HG03139 (cell line): ENCODE measurements around the gene SDR39U1.

ENCODE experiments used
- ATAC-seq: cut with Tn5 transposase; IDR thresholded peaks from one replicate; pipeline ENCODE4 v1.9.1; 2021; ENCODE audit not compliant: unreplicated experiment

The SDR39U1 gene

DNA sequence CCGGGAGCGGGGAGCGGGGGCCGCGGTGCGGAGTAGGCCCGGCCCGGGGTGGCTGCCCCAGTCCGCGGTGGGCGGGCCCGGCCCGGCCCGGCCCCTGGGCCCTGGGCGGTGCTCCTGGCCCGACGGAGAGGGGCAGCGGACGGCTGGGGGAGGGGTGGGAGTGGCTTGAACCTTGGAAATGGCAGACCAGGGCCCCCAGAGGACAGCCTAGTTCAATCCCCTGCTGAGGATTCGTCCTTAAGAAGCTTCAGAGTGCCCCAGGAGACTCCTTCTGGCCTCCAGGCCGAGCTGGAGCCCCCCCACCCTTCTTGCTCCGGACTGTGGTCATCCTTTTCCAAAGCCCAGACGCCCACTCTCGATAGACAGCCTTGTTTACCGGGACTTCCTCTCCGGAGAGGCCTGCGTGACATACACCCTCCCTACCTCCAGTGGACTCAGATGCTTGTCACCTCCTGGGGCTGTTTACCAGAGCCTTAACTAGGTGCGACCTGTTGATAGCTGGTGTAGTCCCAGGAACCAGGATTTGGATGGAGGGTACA, 12.4 kb downstream of the SDR39U1 start:
- ATAC-seq: peak; percentile 47

DNA sequence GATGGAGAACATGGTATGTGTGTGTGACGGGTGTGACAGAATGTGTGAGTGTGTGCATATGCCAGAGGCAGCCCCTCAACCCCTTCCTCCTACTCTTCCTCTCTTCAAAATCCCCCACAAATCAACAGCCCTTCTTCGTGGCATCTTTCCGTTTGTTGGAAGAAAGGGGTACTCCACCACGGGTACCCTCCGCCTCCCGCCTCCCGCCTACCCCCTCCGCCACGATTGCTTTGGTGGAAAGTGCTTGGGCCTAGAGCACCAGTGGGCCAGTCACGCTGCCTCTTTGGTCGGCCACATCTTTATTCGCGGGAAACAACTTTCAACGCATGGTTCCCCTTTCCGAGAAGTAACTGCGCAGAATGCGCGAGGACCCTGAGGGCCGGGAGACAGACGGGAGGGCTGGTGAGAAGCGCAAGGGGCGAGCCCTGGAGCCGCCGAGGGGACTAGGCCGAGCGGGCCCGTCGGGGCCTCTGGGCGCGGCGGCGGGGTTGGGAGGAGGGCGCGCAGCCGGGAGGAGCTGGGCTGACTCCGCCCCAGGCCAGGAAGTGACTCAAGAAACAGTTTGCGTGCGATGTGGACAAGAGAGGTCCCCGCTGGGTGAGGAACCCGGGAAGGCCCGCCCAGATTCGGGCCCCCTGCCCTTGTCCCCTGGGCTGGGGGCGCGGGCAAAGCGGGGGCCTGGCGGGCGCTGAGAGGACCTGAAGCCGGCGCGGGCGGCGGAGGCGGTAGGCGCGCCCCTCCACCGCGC, 13.0 kb downstream of the SDR39U1 start, which contains the start of the genes CBLN3 and KHNYN:
TSS of gene CBLN3 (minus strand) at position 274 of the 748 bp plus-strand sequence. CDS start 614 bp downstream, outside the sequence.
TSS of gene KHNYN (plus strand) at position 560 of the 748 bp plus-strand sequence. CDS start 777 bp downstream, outside the sequence.
- peak; percentile 79 for ATAC-seq

DNA sequence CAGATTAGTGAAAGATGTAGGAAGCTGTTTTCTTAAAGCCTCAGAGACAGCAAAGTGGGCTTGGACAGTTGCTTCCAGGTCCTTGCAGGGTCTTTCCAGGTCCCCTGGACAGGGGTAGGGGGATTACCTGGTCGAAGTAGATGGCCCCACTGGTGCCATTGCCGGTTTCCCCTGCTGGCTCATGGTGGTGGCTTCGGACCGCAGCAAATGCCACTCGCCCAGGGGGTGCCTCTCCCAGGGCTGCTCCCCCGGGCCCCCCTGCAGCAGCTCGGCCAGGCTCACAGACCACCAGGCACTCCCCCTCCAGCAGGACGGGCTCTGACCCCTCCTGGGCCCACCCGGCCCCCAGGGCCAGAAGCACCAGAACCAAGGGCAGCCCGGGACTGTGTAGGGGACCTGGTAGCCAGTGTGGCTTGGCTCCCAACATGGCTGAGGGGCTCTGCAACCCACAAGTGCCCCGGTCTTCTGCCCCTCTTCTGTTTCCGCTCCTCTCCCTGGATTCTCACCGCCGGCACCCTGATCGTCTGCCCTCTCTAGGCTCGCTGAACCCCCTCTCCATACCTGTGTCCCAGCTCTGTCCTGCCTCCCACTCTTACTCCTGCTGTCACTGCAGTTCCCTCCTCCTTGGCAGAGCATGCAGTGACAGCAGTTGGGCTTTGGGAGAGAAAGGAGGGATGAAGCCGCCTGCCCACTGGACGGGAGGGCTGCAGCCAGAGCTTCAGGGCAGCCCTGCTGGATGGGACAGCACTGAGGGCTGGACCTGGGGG, 13.8 kb downstream of the SDR39U1 start:
- no peak for ATAC-seq

DNA sequence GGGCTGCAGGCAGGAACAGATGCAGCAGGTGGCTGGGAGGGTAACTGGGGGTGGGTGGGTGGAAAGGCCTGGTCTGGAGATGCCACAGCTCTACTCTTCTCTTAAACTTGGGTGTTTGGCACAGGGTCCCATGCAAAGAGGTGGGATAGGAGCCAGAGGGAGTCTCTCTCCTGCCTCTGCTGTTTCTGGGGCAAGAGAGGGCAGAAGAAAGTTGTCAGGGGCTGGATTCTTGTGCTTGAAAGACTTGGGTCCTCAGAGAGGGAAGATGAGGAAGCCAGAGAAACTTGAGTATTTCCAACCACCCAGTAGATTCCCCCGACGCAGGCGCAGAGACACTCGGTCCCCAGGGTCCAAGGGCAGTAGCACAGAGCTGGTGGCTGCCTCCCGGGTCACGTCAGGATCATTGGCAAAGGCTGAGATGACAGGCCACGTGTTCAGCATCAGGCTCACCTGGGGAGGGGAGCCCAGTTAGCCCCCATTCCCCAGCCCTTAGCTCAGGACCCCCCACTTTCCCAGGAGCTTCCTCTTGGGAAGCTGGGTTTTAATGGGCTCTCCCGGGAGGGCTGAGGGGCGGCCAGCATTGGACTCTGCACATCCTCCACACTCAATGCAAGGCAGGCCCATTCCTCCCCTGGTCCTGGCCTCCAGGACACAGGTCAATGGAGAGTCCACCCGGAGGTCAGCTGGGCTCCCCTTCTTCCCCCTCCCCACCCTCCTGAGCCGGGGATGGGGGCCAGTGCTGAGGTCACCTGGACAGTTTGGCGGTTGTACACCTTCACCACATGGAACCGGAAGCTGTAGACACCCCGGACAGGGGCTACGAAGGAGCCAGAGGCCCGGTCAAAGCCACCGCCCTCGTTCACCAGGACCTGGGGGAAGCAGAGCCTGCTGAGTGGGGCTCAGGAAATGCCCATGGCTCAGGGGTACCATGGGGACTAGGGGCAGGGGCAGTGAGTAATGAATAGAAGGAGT, 14.8 kb downstream of the SDR39U1 start:
- ATAC-seq: no peak

DNA sequence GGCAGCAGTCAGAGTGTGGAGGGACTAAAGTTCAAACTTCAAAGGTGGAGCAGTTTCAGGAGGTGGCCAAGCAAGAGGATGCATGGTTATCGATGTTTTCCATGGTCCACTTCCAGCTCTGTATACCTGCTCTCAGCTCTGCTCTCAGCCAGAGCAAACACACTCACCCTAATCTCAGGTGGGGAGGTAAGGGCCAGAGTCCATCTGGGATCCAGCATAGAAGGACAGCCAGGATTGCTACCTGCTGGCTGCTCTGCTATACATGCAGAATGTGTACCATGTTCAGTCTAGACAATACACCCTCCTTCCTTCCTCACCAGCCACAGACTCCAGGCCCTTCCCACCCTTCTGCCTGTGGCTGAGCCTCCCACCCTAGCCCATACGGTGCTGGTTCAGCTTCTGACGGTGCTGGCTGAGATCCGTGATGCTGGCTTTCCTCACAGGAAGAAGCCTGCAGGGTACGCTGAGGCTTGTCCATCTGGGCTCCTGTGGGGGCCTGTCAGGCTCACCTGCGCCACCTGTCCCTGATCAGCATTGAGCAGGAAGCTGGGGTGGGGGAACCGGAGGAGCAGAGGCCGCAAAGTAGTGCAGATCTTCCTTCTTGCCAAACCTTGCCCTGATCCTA, 15.6 kb downstream of the SDR39U1 start:
- no peak for ATAC-seq

DNA sequence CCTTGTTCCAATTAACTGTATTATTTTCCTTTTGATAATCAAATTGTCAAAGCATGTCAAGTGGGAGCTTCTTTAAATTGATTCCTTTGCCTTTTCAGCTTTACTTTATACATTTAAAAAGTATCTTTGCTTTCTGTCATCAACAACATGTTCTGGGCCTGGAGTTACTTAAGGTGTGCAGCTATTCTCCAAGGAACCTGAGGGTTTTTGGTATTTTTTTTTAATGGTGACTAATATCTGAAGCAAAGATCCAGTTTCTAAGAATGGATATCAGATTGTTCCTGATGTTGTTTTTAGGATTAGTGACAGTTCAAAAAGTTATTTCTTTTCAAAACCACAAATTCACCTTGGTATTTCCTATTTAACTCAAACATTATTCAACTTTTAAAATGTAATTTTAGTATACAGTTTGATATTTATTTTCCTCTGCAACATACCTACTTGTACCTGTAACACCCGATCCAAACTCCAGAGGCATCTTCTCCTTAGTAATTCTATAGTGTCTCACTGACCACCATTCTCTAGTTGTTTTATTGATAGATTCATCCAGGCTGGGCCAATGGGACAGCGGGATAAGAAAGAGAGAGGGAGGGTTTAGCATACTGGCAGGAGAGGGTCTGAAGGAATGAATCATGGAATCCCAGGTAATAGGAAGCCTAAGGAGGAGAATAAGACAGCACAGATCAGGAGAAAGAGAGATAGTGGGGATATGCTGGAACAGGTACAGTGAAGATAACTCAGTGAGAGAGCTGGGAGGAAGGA, 16.2 kb downstream of the SDR39U1 start:
- ATAC-seq: no peak

DNA sequence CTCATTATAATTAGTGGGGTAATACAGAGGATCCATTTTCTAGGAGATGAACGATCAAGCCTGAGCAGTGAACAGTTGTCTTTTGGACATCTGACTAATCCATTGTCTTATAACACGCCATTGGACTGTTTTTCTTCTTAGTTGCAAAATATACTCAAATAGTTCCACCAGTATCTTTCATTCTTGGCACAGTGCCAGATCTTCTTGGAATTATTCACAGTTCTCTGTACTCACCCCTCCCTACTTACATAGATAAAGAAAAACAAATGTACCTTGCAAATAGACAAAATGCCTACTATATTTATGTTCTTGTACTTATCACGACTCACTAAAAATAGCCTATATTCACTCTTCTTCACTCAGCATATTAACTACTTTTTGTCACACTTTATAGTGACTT, 16.9 kb downstream of the SDR39U1 start:
- ATAC-seq: no peak

DNA sequence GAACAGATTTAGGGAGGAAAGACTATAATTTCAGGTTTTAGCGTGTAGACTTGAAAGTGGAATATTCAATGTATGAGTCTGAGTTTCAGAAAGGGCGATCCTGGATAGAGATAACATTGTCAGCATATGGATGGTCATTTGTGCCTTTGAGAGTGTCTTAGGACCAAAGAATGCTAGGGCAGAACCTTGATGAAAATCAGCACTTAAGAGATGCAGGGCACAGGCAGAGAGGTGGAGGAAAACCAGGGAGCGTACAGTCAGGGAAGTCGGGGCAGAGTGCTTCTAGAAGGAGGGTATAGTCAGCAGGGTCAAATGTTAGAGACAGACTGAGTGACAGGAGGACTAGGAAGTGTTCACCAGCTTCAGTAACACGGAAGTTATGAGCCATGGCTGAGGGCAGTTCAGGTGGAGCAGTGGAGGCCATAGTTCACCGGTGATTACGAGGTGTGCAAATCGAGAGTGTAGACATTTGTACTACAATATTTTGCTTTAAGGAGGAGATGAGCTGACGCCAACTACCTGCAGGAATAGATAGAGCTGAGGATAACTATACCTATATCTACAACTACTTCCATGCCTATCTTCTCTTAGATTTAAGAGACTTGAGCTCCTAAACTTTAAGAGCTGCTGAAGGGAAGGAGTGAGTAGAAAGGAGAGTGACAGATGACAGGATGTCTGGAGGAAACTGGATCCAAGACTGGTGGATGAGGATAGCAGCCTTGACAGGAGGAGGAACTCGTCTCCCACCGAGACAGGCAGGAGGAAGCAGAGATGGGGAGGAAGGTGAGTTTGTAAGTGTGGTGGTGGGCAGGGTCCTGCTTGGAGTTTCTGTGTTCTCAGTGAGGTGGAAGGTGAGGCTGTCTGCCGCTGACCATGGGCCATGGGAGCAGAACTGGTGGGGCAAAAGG, 19.6 kb downstream of the SDR39U1 start:
- no peak for ATAC-seq

DNA sequence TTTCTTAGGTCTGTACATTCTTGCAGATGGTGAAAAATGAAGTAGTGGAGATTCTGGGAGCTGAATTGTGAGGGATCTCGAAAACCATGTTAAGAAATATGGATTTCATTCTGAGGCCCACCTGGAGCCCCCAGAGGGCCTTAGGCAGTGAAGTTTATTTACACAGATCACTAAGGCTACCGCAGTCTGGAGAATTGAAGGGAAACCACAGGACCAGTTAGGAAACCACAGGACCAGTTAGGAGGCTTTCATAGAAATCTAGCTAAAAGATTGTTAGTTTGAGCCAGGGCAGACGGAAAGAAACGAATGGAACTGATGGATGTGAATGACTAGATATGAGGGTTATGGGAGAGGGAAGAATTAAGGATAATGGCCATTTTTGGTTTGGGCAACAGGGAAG, 20.3 kb downstream of the SDR39U1 start:
- ATAC-seq: no peak

DNA sequence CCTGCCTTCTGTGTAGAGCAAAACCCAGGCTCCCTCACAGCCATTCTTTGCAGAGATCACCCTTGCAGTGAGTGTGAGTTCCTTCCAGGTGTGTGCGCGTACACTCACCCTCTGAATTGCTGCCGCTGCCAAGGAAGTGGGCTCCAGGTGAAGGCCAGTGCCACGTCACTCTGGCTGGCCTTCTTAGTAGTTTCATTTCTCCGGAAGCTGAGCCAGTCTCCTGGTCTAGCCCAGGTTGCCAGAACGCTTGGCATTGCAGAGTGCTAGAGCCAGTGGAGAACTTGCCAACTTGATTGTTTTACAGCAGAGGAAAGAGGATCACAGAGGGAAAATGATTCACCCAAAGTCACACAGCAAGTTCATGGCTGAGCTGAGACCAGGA, 24.1 kb downstream of the SDR39U1 start:
- ATAC-seq: no peak

DNA sequence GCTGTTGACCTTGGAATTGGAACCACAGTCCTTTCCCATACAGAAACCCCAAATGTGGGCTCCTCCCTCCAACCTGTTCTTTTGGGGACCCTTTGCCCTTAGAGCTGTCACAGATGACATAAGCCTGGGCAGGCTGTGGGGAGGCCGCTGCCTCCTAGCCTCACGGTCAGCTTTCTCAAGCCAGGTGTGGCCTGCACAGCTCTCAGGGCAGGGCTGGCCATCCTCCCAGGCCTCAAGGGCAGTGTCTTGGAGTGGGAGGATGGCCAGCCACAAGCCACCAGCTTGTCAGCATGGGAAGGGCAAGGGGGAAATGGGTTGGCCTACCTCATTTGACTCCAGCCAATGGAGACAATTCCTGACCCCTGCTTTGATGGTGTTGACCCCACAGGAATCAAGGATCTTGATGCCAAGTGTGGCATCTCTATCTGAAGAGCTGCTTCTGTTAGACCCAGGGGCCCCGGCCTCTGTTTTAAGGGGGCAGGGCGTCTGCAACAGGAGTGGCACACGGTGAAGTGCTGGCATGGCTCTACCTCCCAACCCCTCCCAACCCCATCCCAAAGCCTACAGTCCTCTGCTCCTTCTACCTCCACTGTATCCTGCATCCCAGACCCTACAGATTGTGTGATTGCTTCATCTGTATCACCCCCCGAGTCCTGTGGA, 24.6 kb downstream of the SDR39U1 start:
- no peak for ATAC-seq

DNA sequence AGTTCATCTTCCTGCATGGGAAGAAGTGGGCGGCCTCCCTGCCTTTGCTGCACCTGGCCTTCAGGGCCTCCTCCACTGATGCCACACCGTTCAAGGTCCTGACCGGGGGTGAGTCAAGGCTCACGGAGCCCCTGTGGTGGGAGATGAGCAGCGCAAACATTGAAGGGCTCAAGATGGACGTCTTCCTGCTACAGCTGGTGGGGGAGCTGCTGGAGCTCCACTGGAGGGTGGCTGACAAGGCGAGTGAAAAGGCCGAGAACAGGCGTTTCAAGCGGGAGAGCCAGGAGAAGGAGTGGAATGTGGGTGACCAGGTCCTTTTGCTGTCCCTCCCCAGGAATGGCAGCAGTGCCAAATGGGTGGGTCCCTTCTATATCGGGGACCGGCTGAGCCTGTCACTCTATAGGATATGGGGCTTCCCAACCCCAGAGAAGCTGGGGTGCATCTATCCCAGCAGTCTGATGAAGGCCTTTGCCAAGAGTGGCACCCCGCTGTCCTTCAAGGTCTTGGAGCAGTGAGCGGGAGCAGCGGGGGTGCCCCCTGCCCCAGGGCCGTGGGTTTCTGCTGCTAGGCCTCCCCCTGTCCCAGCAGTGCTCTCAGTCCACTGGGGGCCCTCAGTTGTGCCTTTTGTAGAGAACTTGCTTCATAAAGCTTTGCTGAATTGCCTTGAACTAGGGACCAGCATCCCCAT, 25.5 kb downstream of the SDR39U1 start:
- ATAC-seq: no peak

DNA sequence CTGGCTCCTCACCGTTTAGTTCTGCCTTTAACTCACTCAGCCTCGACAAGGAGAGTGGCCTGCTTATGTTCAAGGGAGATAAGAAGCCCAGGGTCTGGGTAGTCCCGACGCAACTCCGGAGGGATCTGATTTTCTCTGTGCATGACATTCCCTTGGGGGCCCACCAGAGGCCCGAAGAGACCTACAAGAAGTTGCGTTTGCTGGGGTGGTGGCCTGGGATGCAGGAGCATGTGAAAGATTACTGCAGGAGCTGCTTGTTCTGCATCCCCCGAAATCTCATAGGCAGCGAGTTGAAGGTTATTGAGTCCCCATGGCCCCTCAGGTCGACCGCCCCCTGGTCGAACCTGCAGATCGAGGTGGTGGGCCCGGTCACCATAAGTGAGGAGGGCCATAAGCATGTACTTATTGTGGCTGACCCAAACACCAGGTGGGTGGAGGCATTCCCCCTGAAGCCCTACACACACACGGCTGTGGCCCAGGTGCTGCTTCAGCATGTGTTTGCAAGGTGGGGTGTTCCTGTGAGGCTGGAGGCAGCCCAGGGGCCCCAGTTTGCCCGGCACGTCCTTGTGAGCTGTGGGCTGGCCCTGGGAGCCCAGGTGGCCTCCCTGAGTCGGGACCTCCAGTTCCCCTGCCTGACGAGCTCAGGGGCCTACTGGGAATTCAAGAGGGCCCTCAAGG, 26.2 kb downstream of the SDR39U1 start:
- no peak for ATAC-seq

DNA sequence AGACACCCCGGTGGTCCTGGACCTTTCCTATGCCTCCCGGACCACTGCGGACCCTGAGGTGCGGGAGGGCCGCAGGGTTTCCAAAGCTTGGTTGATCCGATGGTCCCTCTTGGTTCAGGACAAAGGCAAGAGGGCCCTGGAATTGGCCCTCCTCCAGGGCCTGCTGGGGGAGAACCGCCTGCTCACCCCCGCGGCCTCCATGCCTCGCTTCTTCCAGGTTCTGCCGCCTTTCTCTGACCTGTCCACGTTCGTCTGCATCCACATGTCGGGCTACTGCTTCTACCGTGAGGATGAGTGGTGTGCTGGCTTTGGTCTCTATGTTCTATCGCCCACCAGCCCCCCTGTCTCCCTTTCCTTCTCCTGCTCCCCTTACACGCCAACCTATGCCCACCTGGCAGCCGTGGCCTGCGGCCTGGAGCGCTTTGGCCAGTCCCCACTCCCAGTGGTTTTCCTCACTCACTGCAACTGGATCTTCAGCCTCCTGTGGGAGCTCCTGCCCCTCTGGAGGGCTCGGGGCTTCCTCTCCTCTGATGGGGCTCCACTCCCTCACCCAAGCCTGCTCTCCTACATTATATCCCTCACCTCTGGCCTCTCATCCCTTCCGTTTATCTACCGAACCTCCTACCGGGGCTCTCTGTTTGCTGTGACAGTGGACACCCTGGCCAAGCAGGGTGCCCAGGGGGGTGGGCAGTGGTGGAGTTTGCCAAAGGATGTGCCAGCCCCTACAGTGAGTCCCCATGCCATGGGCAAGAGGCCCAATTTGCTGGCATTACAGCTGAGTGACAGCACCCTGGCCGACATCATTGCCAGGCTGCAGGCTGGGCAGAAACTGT, 26.9 kb downstream of the SDR39U1 start:
- no peak for ATAC-seq

DNA sequence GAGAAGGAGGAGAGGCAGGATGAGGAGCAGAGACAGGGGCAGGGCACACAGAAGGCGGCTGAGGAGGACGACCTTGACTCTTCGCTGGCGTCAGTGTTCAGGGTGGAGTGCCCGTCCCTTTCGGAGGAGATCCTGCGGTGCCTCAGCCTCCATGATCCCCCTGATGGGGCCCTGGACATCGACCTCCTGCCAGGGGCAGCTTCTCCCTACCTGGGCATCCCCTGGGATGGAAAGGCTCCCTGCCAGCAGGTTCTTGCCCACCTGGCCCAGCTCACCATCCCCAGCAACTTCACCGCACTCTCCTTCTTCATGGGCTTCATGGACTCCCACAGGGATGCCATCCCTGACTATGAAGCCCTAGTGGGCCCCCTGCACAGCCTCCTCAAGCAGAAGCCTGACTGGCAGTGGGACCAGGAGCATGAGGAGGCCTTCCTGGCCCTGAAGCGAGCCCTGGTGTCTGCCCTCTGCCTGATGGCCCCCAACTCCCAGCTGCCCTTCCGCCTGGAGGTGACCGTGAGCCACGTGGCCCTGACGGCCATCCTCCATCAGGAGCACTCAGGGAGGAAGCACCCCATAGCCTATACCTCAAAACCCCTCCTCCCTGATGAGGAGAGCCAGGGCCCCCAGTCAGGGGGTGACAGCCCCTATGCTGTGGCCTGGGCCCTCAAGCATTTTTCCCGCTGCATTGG, 27.7 kb downstream of the SDR39U1 start:
- ATAC-seq: no peak
